Thyroid gland (tissue), 4 donors: Measurements from ENCODE around the gene LTF. TPM values are rescaled to one million over a fixed set of nuclear protein-coding genes. Genes with fewer than 3 reads are reported as not detected.
A peak's percentile ranks its signal among the peaks of the same experiment; 100 is the strongest.

Experiments used
- DNase-seq, 2 donors: peaks; one replicate each; pipeline ENCODE4 v3.0.0-alpha.2; 2019
- H3K27ac ChIP-seq, 3 donors: fragments of 200-600 bp; sonication (generic); 1 replicate in 2 of 3; 2 replicates in 1 of 3; pipeline ENCODE4 v1.5.1; 2016 to 2019; ENCODE audit warnings: mild to moderate bottlenecking in 1 of 3, moderate library complexity in 1 of 3
- H3K27me3 ChIP-seq: fragments of 200-600 bp; sonication (generic); one replicate; pipeline ENCODE4 v1.5.1; 2019
- H3K36me3 ChIP-seq, 2 donors: fragments of 200-600 bp; sonication (generic); one replicate each; pipeline ENCODE4 v1.5.1; 2016 to 2019
- H3K4me1 ChIP-seq, 2 donors: fragments of 200-600 bp; sonication (generic); one replicate each; pipeline ENCODE4 v1.5.1; 2017 to 2019
- H3K4me3 ChIP-seq, 3 donors: fragments of 200-600 bp; sonication (generic); replicated peaks in 1 of 3; 1 replicate in 2 of 3; 2 replicates in 1 of 3; pipeline ENCODE4 v1.5.1; 2016; ENCODE audit warnings: mild to moderate bottlenecking in 1 of 3
- H3K9me3 ChIP-seq: fragments of 200-600 bp; sonication (generic); one replicate; pipeline ENCODE4 v1.5.1; 2017
- CTCF ChIP-seq, 6 experiments: fragments of 200-600 bp in 3 of 6; fragments of 450-650 bp in 3 of 6; sonication (generic) in 3 of 6; IDR thresholded peaks; one replicate each; pipeline ENCODE4 v1.5.1; 2016 to 2019; ENCODE audit warnings: antibody characterized with exemption in 6 of 6, mild to moderate bottlenecking in 2 of 6, inconsistent platforms in 1 of 6, moderate library complexity in 1 of 6
- POLR2A ChIP-seq, 2 donors: fragments of 450-650 bp; IDR thresholded peaks; one replicate each; pipeline ENCODE4 v1.6.1; 2017; ENCODE audit warnings: antibody characterized with exemption in 2 of 2, mild to moderate bottlenecking in 2 of 2, moderate library complexity in 1 of 2
- WGBS, 2 donors: methylation state at CpG; one replicate each; pipeline ENCODE4 v1.1.5; 2017; 5-methylcytosine and 5-hydroxymethylcytosine counted together
- intact Hi-C: fragments of 100-400 bp; cut with DNase I; formaldehyde crosslinking; loops from one replicate; pipeline ENCODE4 v1.15.1; 2023
- total RNA-seq, 4 donors: library from RNA; depleted of rRNA; stranded (reverse); fragments of >200 nt; gene quantifications; one replicate each; pipeline ENCODE4 v1.2.3, GENCODE V29; 2016

The LTF gene
- 10 to 100 TPM in 3 of 4 donors, 1 to 10 TPM in 1; 6.3 to 48.6 (median 32.5) TPM for total RNA-seq

GRCh38 chr3:46464326-46465195, at the start of gene LTF:
Gene LTF (minus strand): TSS chr3:46464905. CDS start chr3:46464867, 38 bp downstream.
- Histone ChIP-seq H3K9me3 (no peaks in the 10 kb centered on the region), H3K4me1 (peaks cover 27 to 52% of the 10 kb centered on the region in 2 donors), H3K27ac (peak within 1 kb of the TSS in 1 of 3 donors; percentile 41), H3K36me3 (no peaks in the 10 kb centered on the region), H3K4me3 (no peak within 1 kb of the TSS), H3K27me3 (no peaks in the 10 kb centered on the region)
- intact Hi-C loops: no loop called here
- TF ChIP-seq POLR2A (IDR thresholded peaks at IDR 0.05): no peak
- TF ChIP-seq CTCF (IDR thresholded peaks at IDR 0.05): no peak
- WGBS, 2 donors: 47 to 53% methylated on average over 27 to 39 of the region's 44 CpGs
- DNase-seq: no peak

- WGBS, 2 donors: 77 to 80% methylated on average over 2 of the region's 2 CpGs
- no peak overlapping the region for H3K27ac ChIP-seq
- no peaks in the 10 kb centered on the region for H3K4me1 ChIP-seq
- DNase-seq: no peak
- no peak overlapping the region for H3K4me3 ChIP-seq
- TF ChIP-seq CTCF (IDR thresholded peaks at IDR 0.05) (no peak), POLR2A (IDR thresholded peaks at IDR 0.05) (no peak)
- H3K27me3 ChIP-seq: no peaks in the 10 kb centered on the region
- intact Hi-C loops: no loop called here
- no peaks in the 10 kb centered on the region for H3K9me3 ChIP-seq
- H3K36me3 ChIP-seq: no peaks in the 10 kb centered on the region
Observed at GRCh38 chr3:46512191-46512749, 47.6 kb upstream of the LTF start.

- no peak overlapping the region for H3K4me3 ChIP-seq
- H3K27me3 ChIP-seq: no peaks in the 10 kb centered on the region
- no peak overlapping the region for H3K27ac ChIP-seq
- WGBS, 2 donors: 86 to 91% methylated on average over 4 of the region's 4 CpGs
- no peak for DNase-seq
- H3K4me1 ChIP-seq: no peaks in the 10 kb centered on the region
- intact Hi-C loops: no loop called here
- no peaks in the 10 kb centered on the region for H3K36me3 ChIP-seq
- TF ChIP-seq POLR2A (IDR thresholded peaks at IDR 0.05): no peak
- no peak for TF ChIP-seq CTCF (IDR thresholded peaks at IDR 0.05)
- no peaks in the 10 kb centered on the region for H3K9me3 ChIP-seq
Observed at GRCh38 chr3:46509661-46510187, 45.0 kb upstream of the LTF start.

GRCh38 chr3:46508850-46509591, 44.3 kb upstream of the LTF start:
- Histone ChIP-seq H3K27me3 (no peaks in the 10 kb centered on the region), H3K9me3 (no peaks in the 10 kb centered on the region), H3K4me3 (no peak overlapping the region), H3K36me3 (no peaks in the 10 kb centered on the region), H3K4me1 (no peaks in the 10 kb centered on the region), H3K27ac (no peak overlapping the region)
- intact Hi-C loops: no loop called here
- TF ChIP-seq CTCF (IDR thresholded peaks at IDR 0.05) (no peak), POLR2A (IDR thresholded peaks at IDR 0.05) (no peak)
- 89 to 94% methylated on average over 4 of the region's 4 CpGs for WGBS, 2 donors
- DNase-seq: no peak
